H1 (cell line): ENCODE results near the gene CSRP3. TPM values are rescaled to one million over a fixed set of nuclear protein-coding genes. Genes with fewer than 3 reads are reported as not detected.

Source experiments
- CTCF ChIA-PET: fragments of 300-600 bp; sonication (Branson Sonifier 250); formaldehyde crosslinking; loops from one replicate; lab custom pipeline; 2021; ENCODE audit not compliant: partially characterized antibody; lab: Charles Lee
- POLR2A ChIA-PET: fragments of 300-600 bp; sonication (Branson Sonifier 250); formaldehyde crosslinking; loops from one replicate; lab custom pipeline; 2021; ENCODE audit warnings: inconsistent platforms; ENCODE audit not compliant: partially characterized antibody; lab: Charles Lee
- DNase-seq, 2 experiments: peaks; one replicate each; pipeline versions ENCODE4 v3.0.0 to v3.0.0-alpha.2; 2010 to 2022; ENCODE audit warnings: low spot score in 2 of 2, low read depth in 1 of 2, mixed read lengths in 1 of 2
- FAIRE-seq: peaks from 2 replicates; lab custom pipeline; 2011; peaks lifted over from hg19 to GRCh38; lab: Jason Lieb, UNC
- H2AFZ ChIP-seq: 2 replicates; pipeline ENCODE4 v1.8.1; 2012; ENCODE audit warnings: low read length, inconsistent platforms
- H2AK5ac ChIP-seq: 2 replicates; pipeline ENCODE4 v1.6.1; 2013; ENCODE audit warnings: low read depth, low read length
- H2BK120ac ChIP-seq: replicated peaks from 2 replicates; pipeline ENCODE3; 2013; ENCODE audit warnings: low read depth, low read length, inconsistent platforms
- H2BK12ac ChIP-seq: 2 replicates; pipeline ENCODE4 v1.6.1; 2013; ENCODE audit warnings: low read depth, low read length
- H2BK15ac ChIP-seq: 2 replicates; pipeline ENCODE4 v1.6.1; 2013; ENCODE audit warnings: low read length
- H2BK20ac ChIP-seq: 2 replicates; pipeline ENCODE4 v1.6.1; 2013; ENCODE audit warnings: low read length
- H2BK5ac ChIP-seq: 2 replicates; pipeline ENCODE4 v1.6.1; 2013; ENCODE audit warnings: low read depth, low read length
- H3K14ac ChIP-seq: 2 replicates; pipeline ENCODE4 v1.6.1; 2013; ENCODE audit warnings: inconsistent platforms; ENCODE audit not compliant: insufficient read length
- H3K18ac ChIP-seq: 2 replicates; pipeline ENCODE4 v1.6.1; 2013; ENCODE audit warnings: low read length; ENCODE audit errors: extremely low read depth
- H3K23ac ChIP-seq: 2 replicates; pipeline ENCODE4 v1.6.1; 2013; ENCODE audit warnings: inconsistent platforms; ENCODE audit not compliant: insufficient read length
- H3K23me2 ChIP-seq: 2 replicates; pipeline ENCODE4 v1.6.1; 2013; ENCODE audit warnings: low read depth, low read length
- H3K27ac ChIP-seq: 2 replicates; pipeline ENCODE4 v1.6.1; 2011; ENCODE audit warnings: low read depth, low read length, inconsistent platforms
- H3K27me3 ChIP-seq, 4 experiments: replicated peaks in 1 of 4; 1 replicate in 1 of 4; 2 replicates in 3 of 4; pipeline versions ENCODE4 v1.6.1 to v1.8.1; 2011 to 2013; ENCODE audit warnings: low read length in 3 of 4, mild to moderate bottlenecking in 3 of 4, inconsistent platforms in 2 of 4, mixed read lengths in 2 of 4, moderate library complexity in 1 of 4; ENCODE audit not compliant: control insufficient read depth in 3 of 4, insufficient read depth in 3 of 4; ENCODE audit errors: extremely low read depth in 1 of 4
- H3K36me3 ChIP-seq, 4 experiments: 2 replicates each; pipeline versions ENCODE4 v1.6.1 to v1.8.1; 2011 to 2013; ENCODE audit warnings: mild to moderate bottlenecking in 4 of 4, low read length in 3 of 4, moderate library complexity in 2 of 4, control low read depth in 1 of 4, inconsistent platforms in 1 of 4; ENCODE audit not compliant: insufficient read depth in 4 of 4, control insufficient read depth in 2 of 4
- H3K4ac ChIP-seq: replicated peaks from 2 replicates; pipeline ENCODE3; 2013; ENCODE audit warnings: low read length, low read depth, mixed read lengths, inconsistent platforms; ENCODE audit not compliant: insufficient read length
- H3K4me1 ChIP-seq, 4 experiments: replicated peaks in 1 of 4; 1 replicate in 1 of 4; 2 replicates in 3 of 4; pipeline versions ENCODE4 v1.6.1 to v1.8.1; 2011 to 2013; ENCODE audit warnings: low read length in 3 of 4, inconsistent platforms in 2 of 4, mixed read lengths in 1 of 4; ENCODE audit not compliant: insufficient read depth in 4 of 4, control insufficient read depth in 3 of 4
- H3K4me2 ChIP-seq, 2 experiments: 2 replicates each; pipeline versions ENCODE4 v1.6.1 to v1.8.1; 2011 to 2013; ENCODE audit warnings: low read depth in 2 of 2, low read length in 2 of 2, control low read depth in 1 of 2, inconsistent platforms in 1 of 2, mild to moderate bottlenecking in 1 of 2; ENCODE audit not compliant: insufficient read depth in 1 of 2
- H3K4me3 ChIP-seq, 4 experiments: fragments of 200-600, 300-600 bp in 1 of 4; sonication (generic), shearing (Covaris generic), sonication (Bioruptor Twin) in 1 of 4; 2 replicates each; pipeline versions ENCODE4 v1.5.1 to v1.8.1; 2011 to 2016; ENCODE audit warnings: low read length in 4 of 4, low read depth in 3 of 4, control low read depth in 2 of 4, inconsistent platforms in 2 of 4, mild to moderate bottlenecking in 2 of 4, mixed read lengths in 1 of 4, moderate library complexity in 1 of 4; ENCODE audit not compliant: insufficient read depth in 2 of 4; ENCODE audit errors: extremely low read depth in 1 of 4
- H3K56ac ChIP-seq: replicated peaks from 2 replicates; pipeline ENCODE3; 2013; ENCODE audit warnings: low read depth, mild to moderate bottlenecking, mixed read lengths, low read length, inconsistent platforms; ENCODE audit not compliant: insufficient read length
- H3K79me1 ChIP-seq: 2 replicates; pipeline ENCODE4 v1.6.1; 2013; ENCODE audit warnings: low read depth, low read length, control low read depth
- H3K79me2 ChIP-seq, 2 experiments: 2 replicates each; pipeline versions ENCODE4 v1.6.1 to v1.8.1; 2012 to 2013; ENCODE audit warnings: low read length in 2 of 2, mild to moderate bottlenecking in 2 of 2, inconsistent platforms in 1 of 2; ENCODE audit not compliant: insufficient read depth in 2 of 2, control insufficient read depth in 1 of 2
- H3K9ac ChIP-seq, 4 experiments: replicated peaks in 1 of 4; 1 replicate in 1 of 4; 2 replicates in 3 of 4; pipeline versions ENCODE4 v1.6.1 to v1.8.1; 2011 to 2013; ENCODE audit warnings: low read depth in 3 of 4, low read length in 3 of 4, control low read depth in 2 of 4, mild to moderate bottlenecking in 2 of 4, moderate library complexity in 2 of 4, inconsistent platforms in 1 of 4; ENCODE audit errors: extremely low read depth in 1 of 4
- H3K9me3 ChIP-seq, 2 experiments: 2 replicates each; pipeline versions ENCODE4 v1.6.1 to v1.8.1; 2012 to 2013; ENCODE audit warnings: mild to moderate bottlenecking in 2 of 2, moderate library complexity in 2 of 2, control low read depth in 1 of 2, inconsistent platforms in 1 of 2, low read depth in 1 of 2, low read length in 1 of 2, mixed read lengths in 1 of 2; ENCODE audit not compliant: insufficient read depth in 2 of 2
- H4K20me1 ChIP-seq, 2 experiments: replicated peaks in 1 of 2; 2 replicates each; pipeline versions ENCODE3 to v1.8.1; 2011 to 2013; ENCODE audit warnings: inconsistent platforms in 2 of 2, low read length in 2 of 2, mild to moderate bottlenecking in 1 of 2; ENCODE audit not compliant: insufficient read depth in 2 of 2, control insufficient read depth in 1 of 2
- H4K5ac ChIP-seq: 2 replicates; pipeline ENCODE4 v1.6.1; 2013; ENCODE audit warnings: low read length, low read depth, mixed read lengths, inconsistent platforms; ENCODE audit not compliant: insufficient read length
- H4K8ac ChIP-seq: 2 replicates; pipeline ENCODE4 v1.8.0; 2013; ENCODE audit warnings: mild to moderate bottlenecking, moderate library complexity, low read length, inconsistent platforms; ENCODE audit not compliant: insufficient read depth; ENCODE audit errors: extremely low read depth
- H4K91ac ChIP-seq: replicated peaks from 2 replicates; pipeline ENCODE3; 2013; ENCODE audit warnings: low read length, mixed read lengths, inconsistent platforms; ENCODE audit not compliant: insufficient read length
- BCL11A ChIP-seq, 2 experiments: IDR thresholded peaks; one replicate each; pipeline ENCODE4 v1.6.1; 2011; ENCODE audit warnings: low read depth in 2 of 2, low read length in 2 of 2, mild to moderate bottlenecking in 2 of 2
- CTCF ChIP-seq, 3 experiments: IDR thresholded peaks; 1 replicate in 2 of 3; 2 replicates in 1 of 3; pipeline versions ENCODE4 v1.5.1 to v1.6.1; 2011; ENCODE audit warnings: low read length in 3 of 3, mild to moderate bottlenecking in 3 of 3, inconsistent platforms in 2 of 3, low read depth in 1 of 3, moderate library complexity in 1 of 3; ENCODE audit not compliant: insufficient read depth in 1 of 3; ENCODE audit errors: control extremely low read depth in 1 of 3
- KDM4A ChIP-seq: IDR thresholded peaks from one replicate; pipeline ENCODE4 v1.7.1; 2012; ENCODE audit warnings: low read depth, mild to moderate bottlenecking, moderate library complexity, low read length, inconsistent platforms; ENCODE audit not compliant: severe bottlenecking
- POU5F1 ChIP-seq: IDR thresholded peaks from 2 replicates; pipeline ENCODE4 v1.6.1; 2011; ENCODE audit warnings: low read depth, mild to moderate bottlenecking, low read length, moderate library complexity
- SP2 ChIP-seq: IDR thresholded peaks from 2 replicates; pipeline ENCODE4 v1.6.1; 2012; ENCODE audit warnings: mild to moderate bottlenecking, low read length, inconsistent platforms
- SUZ12 ChIP-seq: fragments of 200-600 bp; sonication (generic); IDR thresholded peaks from 2 replicates; pipeline ENCODE4 v1.6.1; 2012; ENCODE audit warnings: mild to moderate bottlenecking, inconsistent platforms, low read length, moderate library complexity, mixed read lengths
- TAF1 ChIP-seq: IDR thresholded peaks from 2 replicates; pipeline ENCODE4 v1.6.1; 2011; ENCODE audit warnings: mild to moderate bottlenecking, low read depth, low read length
- WGBS, 2 experiments: shearing (Covaris generic) in 1 of 2; methylation state at CpG; one replicate each; pipeline versions ENCODE4 v1.1.6 to v1.1.7; 2013 to 2015; ENCODE audit warnings: low lambda C conversion rate in 2 of 2, mixed read lengths in 2 of 2, inconsistent platforms in 1 of 2, low coverage in 1 of 2, missing lambda C conversion rate in 1 of 2; ENCODE audit not compliant: insufficient replicate concordance in 2 of 2, insufficient coverage in 1 of 2, insufficient read length in 1 of 2; ENCODE audit errors: extremely low coverage in 1 of 2, missing lambda C conversion rate in 1 of 2; 5-methylcytosine and 5-hydroxymethylcytosine counted together
- polyA plus RNA-seq, 7 experiments: library from polyadenylated mRNA; depleted of rRNA in 3 of 7; stranded (reverse) in 5 of 7; unstranded in 2 of 7; fragments of >200 nt in 5 of 7; fragments of 200-250 nt in 2 of 7; gene quantifications; 1 replicate in 5 of 7; 2 replicates in 1 of 7; 4 replicates in 1 of 7; pipeline versions ENCODE4 v1.2.1 to v1.2.3, GENCODE V29; 2011 to 2013; ENCODE audit warnings: missing spikeins in 2 of 7, mixed read lengths in 2 of 7
- total RNA-seq: library from RNA; stranded (reverse); fragmentation: NEBNext Ultra II Directional; extraction: Animal tissue kit (Norgen Biotek cat#: 25700); gene quantifications from 2 replicates; pipeline ENCODE4 v1.2.1, GENCODE V29; 2021
- TF ChIP-seq, protein P1 (sequence below): IDR thresholded peaks from 2 replicates; pipeline ENCODE4 v1.6.1; 2012; ENCODE audit warnings: low read length, inconsistent platforms

Gene CSRP3
- total and polyA plus RNA-seq, 2 of the 8 experiments (the other 6 are each of a cell fraction or from before 2014, with no cell fraction given) = not detected

DNA sequence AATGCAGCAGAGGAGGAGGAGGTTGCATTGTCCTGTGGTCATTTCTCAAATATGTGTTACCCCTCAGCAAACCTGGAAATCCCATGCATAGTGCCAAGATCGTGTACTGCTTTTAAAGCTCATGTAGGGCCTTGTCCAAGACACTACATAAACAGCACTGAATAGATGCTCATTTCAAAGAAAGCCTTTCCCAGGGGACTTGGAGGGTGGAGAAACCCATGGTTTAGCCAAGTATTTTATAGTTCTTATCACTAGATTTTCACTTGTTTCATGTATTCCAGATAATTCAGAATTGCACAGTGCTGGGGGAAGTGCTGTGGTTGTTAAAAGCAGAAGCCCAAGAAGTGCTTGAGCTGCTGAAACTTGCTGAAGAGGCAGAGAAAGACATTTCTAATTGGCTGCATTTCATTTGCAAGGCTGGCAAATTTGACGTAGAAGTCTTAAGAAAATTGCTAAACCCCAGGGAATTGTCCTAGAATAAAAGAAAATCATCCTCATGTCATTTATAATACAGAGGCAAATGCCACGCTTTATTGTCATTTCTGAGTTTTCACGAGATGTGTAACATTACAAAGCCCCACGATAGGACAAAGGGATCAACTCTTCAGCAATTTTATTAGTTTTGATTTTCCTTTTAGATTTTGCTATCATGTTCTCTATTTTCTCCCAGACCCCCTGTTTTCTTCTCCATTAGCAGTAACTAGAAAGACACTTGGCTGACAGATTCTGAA is 20.1 kb downstream of the CSRP3 start:
- peaks cover 0 to 6% (median under 1%) of the 10 kb centered on the region in 4 experiments; a peak in 3 of 8 replicates for H3K36me3 ChIP-seq
- no peaks in the 10 kb centered on the region for H3K27me3 ChIP-seq
- no peaks in the 10 kb centered on the region for H3K4me1 ChIP-seq
- H3K27ac ChIP-seq = no peak overlapping the region
- no peaks in the 10 kb centered on the region for H3K79me1 ChIP-seq
- H3K79me2 ChIP-seq = no peaks in the 10 kb centered on the region
- no peak overlapping the region for H2BK120ac ChIP-seq
- H4K20me1 ChIP-seq = no peaks in the 10 kb centered on the region
- no peak overlapping the region for H2BK5ac ChIP-seq
- H3K23me2 ChIP-seq = no peaks in the 10 kb centered on the region
- no peak overlapping the region for H3K9ac ChIP-seq
- no peak overlapping the region for H3K4me3 ChIP-seq
- no peak overlapping the region for H3K23ac ChIP-seq
- H2BK20ac ChIP-seq = no peak overlapping the region
- ChIA-PET POLR2A (no interaction called here), CTCF (interaction anchor here (0.6 to 1.8 kb wide), 6 partner anchors 21 to 111 kb away, joined by 3 to 6 read pairs (median 3); no protein-coding TSS in a partner anchor)
- H3K4me2 ChIP-seq = no peak overlapping the region
- H3K9me3 ChIP-seq = no peaks in the 10 kb centered on the region
- H3K14ac ChIP-seq = no peak overlapping the region
- no peak for FAIRE-seq
- H2AK5ac ChIP-seq = no peak overlapping the region
- no peak overlapping the region for H2BK15ac ChIP-seq
- no peak overlapping the region for H3K18ac ChIP-seq
- no peak for DNase-seq
- no peak overlapping the region for H4K8ac ChIP-seq
- H4K5ac ChIP-seq = no peak overlapping the region
- H4K91ac ChIP-seq = no peak overlapping the region
- H2BK12ac ChIP-seq = no peak overlapping the region
- no peak overlapping the region for H3K4ac ChIP-seq
- H3K56ac ChIP-seq = no peak overlapping the region
- 91% methylated on average over 5 of the region's 5 CpGs; no CpG with 5 or more reads in 1 of the 2 experiments for WGBS, 2 experiments
- H2AFZ ChIP-seq = no peak overlapping the region
- TF ChIP-seq TAF1 (no peak), POU5F1 (no peak), SUZ12 (no peak), CTCF (IDR thresholded peaks at IDR 0.05; ENCODE audit: control extremely low read depth in 1 of 3, insufficient read depth in 1 of 3, low read depth in 1 of 3, low read length in 3 of 3) (no peak), BCL11A (IDR thresholded peaks at IDR 0.05; ENCODE audit: low read depth in 2 of 2, low read length in 2 of 2) (no peak), KDM4A (no peak), SP2 (no peak)
- TF ChIP-seq, protein P1, sequence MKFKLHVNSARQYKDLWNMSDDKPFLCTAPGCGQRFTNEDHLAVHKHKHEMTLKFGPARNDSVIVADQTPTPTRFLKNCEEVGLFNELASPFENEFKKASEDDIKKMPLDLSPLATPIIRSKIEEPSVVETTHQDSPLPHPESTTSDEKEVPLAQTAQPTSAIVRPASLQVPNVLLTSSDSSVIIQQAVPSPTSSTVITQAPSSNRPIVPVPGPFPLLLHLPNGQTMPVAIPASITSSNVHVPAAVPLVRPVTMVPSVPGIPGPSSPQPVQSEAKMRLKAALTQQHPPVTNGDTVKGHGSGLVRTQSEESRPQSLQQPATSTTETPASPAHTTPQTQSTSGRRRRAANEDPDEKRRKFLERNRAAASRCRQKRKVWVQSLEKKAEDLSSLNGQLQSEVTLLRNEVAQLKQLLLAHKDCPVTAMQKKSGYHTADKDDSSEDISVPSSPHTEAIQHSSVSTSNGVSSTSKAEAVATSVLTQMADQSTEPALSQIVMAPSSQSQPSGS = no peak
